H1 (cell line): ENCODE results near the gene DUSP9. TPM values are rescaled to one million over a fixed set of nuclear protein-coding genes. Genes with fewer than 3 reads are reported as not detected.

Source experiments
- CTCF ChIA-PET: fragments of 300-600 bp; sonication (Branson Sonifier 250); formaldehyde crosslinking; loops from one replicate; lab custom pipeline; 2021; ENCODE audit not compliant: partially characterized antibody; lab: Charles Lee
- POLR2A ChIA-PET: fragments of 300-600 bp; sonication (Branson Sonifier 250); formaldehyde crosslinking; loops from one replicate; lab custom pipeline; 2021; ENCODE audit warnings: inconsistent platforms; ENCODE audit not compliant: partially characterized antibody; lab: Charles Lee
- DNase-seq, 2 experiments: peaks; one replicate each; pipeline versions ENCODE4 v3.0.0 to v3.0.0-alpha.2; 2010 to 2022; ENCODE audit warnings: low spot score in 2 of 2, low read depth in 1 of 2, mixed read lengths in 1 of 2
- FAIRE-seq: peaks from 2 replicates; lab custom pipeline; 2011; peaks lifted over from hg19 to GRCh38; lab: Jason Lieb, UNC
- H2AFZ ChIP-seq: 2 replicates; pipeline ENCODE4 v1.8.1; 2012; ENCODE audit warnings: low read length, inconsistent platforms
- H2AK5ac ChIP-seq: 2 replicates; pipeline ENCODE4 v1.6.1; 2013; ENCODE audit warnings: low read depth, low read length
- H2BK120ac ChIP-seq: replicated peaks from 2 replicates; pipeline ENCODE3; 2013; ENCODE audit warnings: low read depth, low read length, inconsistent platforms
- H2BK12ac ChIP-seq: 2 replicates; pipeline ENCODE4 v1.6.1; 2013; ENCODE audit warnings: low read depth, low read length
- H2BK15ac ChIP-seq: 2 replicates; pipeline ENCODE4 v1.6.1; 2013; ENCODE audit warnings: low read length
- H2BK20ac ChIP-seq: 2 replicates; pipeline ENCODE4 v1.6.1; 2013; ENCODE audit warnings: low read length
- H2BK5ac ChIP-seq: 2 replicates; pipeline ENCODE4 v1.6.1; 2013; ENCODE audit warnings: low read depth, low read length
- H3K14ac ChIP-seq: 2 replicates; pipeline ENCODE4 v1.6.1; 2013; ENCODE audit warnings: inconsistent platforms; ENCODE audit not compliant: insufficient read length
- H3K18ac ChIP-seq: 2 replicates; pipeline ENCODE4 v1.6.1; 2013; ENCODE audit warnings: low read length; ENCODE audit errors: extremely low read depth
- H3K23ac ChIP-seq: 2 replicates; pipeline ENCODE4 v1.6.1; 2013; ENCODE audit warnings: inconsistent platforms; ENCODE audit not compliant: insufficient read length
- H3K23me2 ChIP-seq: 2 replicates; pipeline ENCODE4 v1.6.1; 2013; ENCODE audit warnings: low read depth, low read length
- H3K27ac ChIP-seq: 2 replicates; pipeline ENCODE4 v1.6.1; 2011; ENCODE audit warnings: low read depth, low read length, inconsistent platforms
- H3K27me3 ChIP-seq, 4 experiments: replicated peaks in 1 of 4; 1 replicate in 1 of 4; 2 replicates in 3 of 4; pipeline versions ENCODE4 v1.6.1 to v1.8.1; 2011 to 2013; ENCODE audit warnings: low read length in 3 of 4, mild to moderate bottlenecking in 3 of 4, inconsistent platforms in 2 of 4, mixed read lengths in 2 of 4, moderate library complexity in 1 of 4; ENCODE audit not compliant: control insufficient read depth in 3 of 4, insufficient read depth in 3 of 4; ENCODE audit errors: extremely low read depth in 1 of 4
- H3K36me3 ChIP-seq, 4 experiments: 2 replicates each; pipeline versions ENCODE4 v1.6.1 to v1.8.1; 2011 to 2013; ENCODE audit warnings: mild to moderate bottlenecking in 4 of 4, low read length in 3 of 4, moderate library complexity in 2 of 4, control low read depth in 1 of 4, inconsistent platforms in 1 of 4; ENCODE audit not compliant: insufficient read depth in 4 of 4, control insufficient read depth in 2 of 4
- H3K4ac ChIP-seq: replicated peaks from 2 replicates; pipeline ENCODE3; 2013; ENCODE audit warnings: low read length, low read depth, mixed read lengths, inconsistent platforms; ENCODE audit not compliant: insufficient read length
- H3K4me1 ChIP-seq, 4 experiments: replicated peaks in 1 of 4; 1 replicate in 1 of 4; 2 replicates in 3 of 4; pipeline versions ENCODE4 v1.6.1 to v1.8.1; 2011 to 2013; ENCODE audit warnings: low read length in 3 of 4, inconsistent platforms in 2 of 4, mixed read lengths in 1 of 4; ENCODE audit not compliant: insufficient read depth in 4 of 4, control insufficient read depth in 3 of 4
- H3K4me2 ChIP-seq, 2 experiments: 2 replicates each; pipeline versions ENCODE4 v1.6.1 to v1.8.1; 2011 to 2013; ENCODE audit warnings: low read depth in 2 of 2, low read length in 2 of 2, control low read depth in 1 of 2, inconsistent platforms in 1 of 2, mild to moderate bottlenecking in 1 of 2; ENCODE audit not compliant: insufficient read depth in 1 of 2
- H3K4me3 ChIP-seq, 4 experiments: fragments of 200-600, 300-600 bp in 1 of 4; sonication (generic), shearing (Covaris generic), sonication (Bioruptor Twin) in 1 of 4; 2 replicates each; pipeline versions ENCODE4 v1.5.1 to v1.8.1; 2011 to 2016; ENCODE audit warnings: low read length in 4 of 4, low read depth in 3 of 4, control low read depth in 2 of 4, inconsistent platforms in 2 of 4, mild to moderate bottlenecking in 2 of 4, mixed read lengths in 1 of 4, moderate library complexity in 1 of 4; ENCODE audit not compliant: insufficient read depth in 2 of 4; ENCODE audit errors: extremely low read depth in 1 of 4
- H3K56ac ChIP-seq: replicated peaks from 2 replicates; pipeline ENCODE3; 2013; ENCODE audit warnings: low read depth, mild to moderate bottlenecking, mixed read lengths, low read length, inconsistent platforms; ENCODE audit not compliant: insufficient read length
- H3K79me1 ChIP-seq: 2 replicates; pipeline ENCODE4 v1.6.1; 2013; ENCODE audit warnings: low read depth, low read length, control low read depth
- H3K79me2 ChIP-seq, 2 experiments: 2 replicates each; pipeline versions ENCODE4 v1.6.1 to v1.8.1; 2012 to 2013; ENCODE audit warnings: low read length in 2 of 2, mild to moderate bottlenecking in 2 of 2, inconsistent platforms in 1 of 2; ENCODE audit not compliant: insufficient read depth in 2 of 2, control insufficient read depth in 1 of 2
- H3K9ac ChIP-seq, 4 experiments: replicated peaks in 1 of 4; 1 replicate in 1 of 4; 2 replicates in 3 of 4; pipeline versions ENCODE4 v1.6.1 to v1.8.1; 2011 to 2013; ENCODE audit warnings: low read depth in 3 of 4, low read length in 3 of 4, control low read depth in 2 of 4, mild to moderate bottlenecking in 2 of 4, moderate library complexity in 2 of 4, inconsistent platforms in 1 of 4; ENCODE audit errors: extremely low read depth in 1 of 4
- H3K9me3 ChIP-seq, 2 experiments: 2 replicates each; pipeline versions ENCODE4 v1.6.1 to v1.8.1; 2012 to 2013; ENCODE audit warnings: mild to moderate bottlenecking in 2 of 2, moderate library complexity in 2 of 2, control low read depth in 1 of 2, inconsistent platforms in 1 of 2, low read depth in 1 of 2, low read length in 1 of 2, mixed read lengths in 1 of 2; ENCODE audit not compliant: insufficient read depth in 2 of 2
- H4K20me1 ChIP-seq, 2 experiments: replicated peaks in 1 of 2; 2 replicates each; pipeline versions ENCODE3 to v1.8.1; 2011 to 2013; ENCODE audit warnings: inconsistent platforms in 2 of 2, low read length in 2 of 2, mild to moderate bottlenecking in 1 of 2; ENCODE audit not compliant: insufficient read depth in 2 of 2, control insufficient read depth in 1 of 2
- H4K5ac ChIP-seq: 2 replicates; pipeline ENCODE4 v1.6.1; 2013; ENCODE audit warnings: low read length, low read depth, mixed read lengths, inconsistent platforms; ENCODE audit not compliant: insufficient read length
- H4K8ac ChIP-seq: 2 replicates; pipeline ENCODE4 v1.8.0; 2013; ENCODE audit warnings: mild to moderate bottlenecking, moderate library complexity, low read length, inconsistent platforms; ENCODE audit not compliant: insufficient read depth; ENCODE audit errors: extremely low read depth
- H4K91ac ChIP-seq: replicated peaks from 2 replicates; pipeline ENCODE3; 2013; ENCODE audit warnings: low read length, mixed read lengths, inconsistent platforms; ENCODE audit not compliant: insufficient read length
- HDAC6 ChIP-seq: IDR thresholded peaks from one replicate; pipeline ENCODE4 v1.7.1; 2012; ENCODE audit warnings: low read depth, mild to moderate bottlenecking, inconsistent platforms, low read length, moderate library complexity
- NANOG ChIP-seq: IDR thresholded peaks from 2 replicates; pipeline ENCODE4 v1.6.1; 2011; ENCODE audit warnings: low read length, low read depth, mild to moderate bottlenecking, inconsistent platforms; ENCODE audit not compliant: insufficient read depth, poor library complexity, severe bottlenecking
- WGBS, 2 experiments: shearing (Covaris generic) in 1 of 2; methylation state at CpG; one replicate each; pipeline versions ENCODE4 v1.1.6 to v1.1.7; 2013 to 2015; ENCODE audit warnings: low lambda C conversion rate in 2 of 2, mixed read lengths in 2 of 2, inconsistent platforms in 1 of 2, low coverage in 1 of 2, missing lambda C conversion rate in 1 of 2; ENCODE audit not compliant: insufficient replicate concordance in 2 of 2, insufficient coverage in 1 of 2, insufficient read length in 1 of 2; ENCODE audit errors: extremely low coverage in 1 of 2, missing lambda C conversion rate in 1 of 2; 5-methylcytosine and 5-hydroxymethylcytosine counted together
- polyA plus RNA-seq, 7 experiments: library from polyadenylated mRNA; depleted of rRNA in 3 of 7; stranded (reverse) in 5 of 7; unstranded in 2 of 7; fragments of >200 nt in 5 of 7; fragments of 200-250 nt in 2 of 7; gene quantifications; 1 replicate in 5 of 7; 2 replicates in 1 of 7; 4 replicates in 1 of 7; pipeline versions ENCODE4 v1.2.1 to v1.2.3, GENCODE V29; 2011 to 2013; ENCODE audit warnings: missing spikeins in 2 of 7, mixed read lengths in 2 of 7
- total RNA-seq: library from RNA; stranded (reverse); fragmentation: NEBNext Ultra II Directional; extraction: Animal tissue kit (Norgen Biotek cat#: 25700); gene quantifications from 2 replicates; pipeline ENCODE4 v1.2.1, GENCODE V29; 2021

Gene DUSP9
- total and polyA plus RNA-seq, 2 of the 8 experiments (the other 6 are each of a cell fraction or from before 2014, with no cell fraction given) = 0.80 to 1.1 TPM

GRCh38 chrX:153681175-153681574, 34.2 kb downstream of the DUSP9 start:
- 80% methylated on average over 7 of the region's 12 CpGs; no CpG with 5 or more reads in 1 of the 2 experiments for WGBS, 2 experiments
- no peak overlapping the region for H3K4me2 ChIP-seq
- no peak overlapping the region for H2BK5ac ChIP-seq
- ChIA-PET CTCF (interaction anchor here (1.0 to 2.3 kb wide), 2 partner anchors 11 to 37 kb away, joined by 3 to 10 read pairs; no protein-coding TSS in a partner anchor), POLR2A (interaction anchor here (0.6 kb wide), 1 partner anchor 82 kb away, joined by 4 read pairs; no protein-coding TSS in a partner anchor)
- H2BK15ac ChIP-seq = no peak overlapping the region
- H3K79me1 ChIP-seq = no peaks in the 10 kb centered on the region
- H3K56ac ChIP-seq = no peak overlapping the region
- H4K5ac ChIP-seq = no peak overlapping the region
- no peak overlapping the region for H2BK20ac ChIP-seq
- H3K9me3 ChIP-seq = peaks cover 4 to 5% of the 10 kb centered on the region in 2 experiments; a peak in 2 of 4 replicates
- no peak overlapping the region for H3K18ac ChIP-seq
- no peak overlapping the region for H2AK5ac ChIP-seq
- no peak for FAIRE-seq
- no peak overlapping the region for H3K27ac ChIP-seq
- H3K4ac ChIP-seq = no peak overlapping the region
- no peaks in the 10 kb centered on the region for H3K79me2 ChIP-seq
- no peaks in the 10 kb centered on the region for H3K36me3 ChIP-seq
- H3K27me3 ChIP-seq = no peaks in the 10 kb centered on the region
- H3K14ac ChIP-seq = no peak overlapping the region
- H3K4me3 ChIP-seq = no peak overlapping the region
- H3K4me1 ChIP-seq = peaks cover 0 to 13% (median 5%) of the 10 kb centered on the region in 4 experiments; a peak in 5 of 7 replicates
- no peak overlapping the region for H2BK120ac ChIP-seq
- H3K23me2 ChIP-seq = no peaks in the 10 kb centered on the region
- no peaks in the 10 kb centered on the region for H4K20me1 ChIP-seq
- no peak overlapping the region for H4K91ac ChIP-seq
- no peak overlapping the region for H2AFZ ChIP-seq
- no peak for DNase-seq
- no peak overlapping the region for H4K8ac ChIP-seq
- H3K23ac ChIP-seq = no peak overlapping the region
- no peak overlapping the region for H2BK12ac ChIP-seq
- no peak overlapping the region for H3K9ac ChIP-seq
- TF ChIP-seq NANOG (no peak), HDAC6 (no peak)
